ENCODE data around the gene ADCY2.

GRCh38 chr5:7851240-7851592 is 455.3 kb downstream of the ADCY2 start:
- TF ChIP-seq POLR2A (IDR thresholded peaks at IDR 0.05; ENCODE audit: low read depth, low read length): no peak
- no peak for TF ChIP-seq TAF1 (IDR thresholded peaks at IDR 0.05; ENCODE audit: borderline replicate concordance, low read depth, low read length)

All from GM12892 (cell line).